ENCODE measurements around the gene GNL3.
"Not testable (repeated sequence)": the region's sequence is repeated elsewhere in the genome, so short reads cannot be mapped to it uniquely, and the experiment has no call there.

GNL3 gene

DNA sequence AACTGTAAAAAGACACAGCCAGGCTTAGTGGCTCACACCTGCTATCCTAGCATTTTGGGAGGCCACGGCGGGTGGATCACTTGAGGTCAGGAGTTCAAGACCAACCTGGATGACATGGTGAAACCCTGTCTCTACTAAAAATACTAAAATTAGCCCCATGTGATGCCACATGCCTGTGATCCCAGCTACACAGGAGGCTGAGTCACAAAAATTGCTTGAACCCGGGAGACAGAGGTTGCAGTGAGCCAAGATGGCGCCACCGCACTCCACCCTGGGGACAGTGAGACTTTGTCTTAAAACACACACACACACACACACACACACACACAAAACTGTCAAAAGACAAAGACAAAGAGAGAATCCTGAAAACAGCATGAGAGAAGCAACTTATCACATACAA is 38.1 kb downstream of the GNL3 start:
- H3K36me3 ChIP-seq (replicated peaks; ENCODE audit: low read depth, low read length): peaks cover 27% of the 10 kb centered on the region
- H3K27ac ChIP-seq (ENCODE audit: low read length): no peak overlapping the region
- no peaks in the 10 kb centered on the region for H3K27me3 ChIP-seq (ENCODE audit: low read depth, low read length)
- H3K4me2 ChIP-seq (ENCODE audit: low read length): no peak overlapping the region
- H3K79me2 ChIP-seq (ENCODE audit: low read length): no peaks in the 10 kb centered on the region
- H2AFZ ChIP-seq (ENCODE audit: low read depth, low read length): no peak overlapping the region
- H4K20me1 ChIP-seq (ENCODE audit: insufficient read depth, low read length): no peaks in the 10 kb centered on the region
- no peaks in the 10 kb centered on the region for H3K4me1 ChIP-seq (ENCODE audit: low read length)
- H3K9me3 ChIP-seq (ENCODE audit: insufficient read depth, low read length): peaks cover 6% of the 10 kb centered on the region; the same call in 1 of the 2 replicates
- H3K9ac ChIP-seq (ENCODE audit: low read length): no peak overlapping the region
- no peak overlapping the region for H3K4me3 ChIP-seq (ENCODE audit: low read length)
- no peak for TF ChIP-seq EZH2phosphoT487 (IDR thresholded peaks at IDR 0.05; ENCODE audit: low read depth)
- TF ChIP-seq, protein P1, sequence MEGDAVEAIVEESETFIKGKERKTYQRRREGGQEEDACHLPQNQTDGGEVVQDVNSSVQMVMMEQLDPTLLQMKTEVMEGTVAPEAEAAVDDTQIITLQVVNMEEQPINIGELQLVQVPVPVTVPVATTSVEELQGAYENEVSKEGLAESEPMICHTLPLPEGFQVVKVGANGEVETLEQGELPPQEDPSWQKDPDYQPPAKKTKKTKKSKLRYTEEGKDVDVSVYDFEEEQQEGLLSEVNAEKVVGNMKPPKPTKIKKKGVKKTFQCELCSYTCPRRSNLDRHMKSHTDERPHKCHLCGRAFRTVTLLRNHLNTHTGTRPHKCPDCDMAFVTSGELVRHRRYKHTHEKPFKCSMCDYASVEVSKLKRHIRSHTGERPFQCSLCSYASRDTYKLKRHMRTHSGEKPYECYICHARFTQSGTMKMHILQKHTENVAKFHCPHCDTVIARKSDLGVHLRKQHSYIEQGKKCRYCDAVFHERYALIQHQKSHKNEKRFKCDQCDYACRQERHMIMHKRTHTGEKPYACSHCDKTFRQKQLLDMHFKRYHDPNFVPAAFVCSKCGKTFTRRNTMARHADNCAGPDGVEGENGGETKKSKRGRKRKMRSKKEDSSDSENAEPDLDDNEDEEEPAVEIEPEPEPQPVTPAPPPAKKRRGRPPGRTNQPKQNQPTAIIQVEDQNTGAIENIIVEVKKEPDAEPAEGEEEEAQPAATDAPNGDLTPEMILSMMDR (IDR thresholded peaks at IDR 0.05; ENCODE audit: low read depth, low read length): no peak

GRCh38 chr3:52724511-52724910 is 38.7 kb downstream of the GNL3 start:
- Histone ChIP-seq H3K9ac (ENCODE audit: low read length) (no peak overlapping the region), H3K4me1 (ENCODE audit: low read length) (no peaks in the 10 kb centered on the region), H3K4me3 (ENCODE audit: low read length) (no peak overlapping the region), H3K27ac (ENCODE audit: low read length) (no peak overlapping the region), H2AFZ (ENCODE audit: low read depth, low read length) (no peak overlapping the region), H3K36me3 (replicated peaks; ENCODE audit: low read depth, low read length) (peaks cover 25% of the 10 kb centered on the region), H4K20me1 (ENCODE audit: insufficient read depth, low read length) (no peaks in the 10 kb centered on the region), H3K4me2 (ENCODE audit: low read length) (no peak overlapping the region), H3K27me3 (ENCODE audit: low read depth, low read length) (no peaks in the 10 kb centered on the region), H3K79me2 (ENCODE audit: low read length) (no peaks in the 10 kb centered on the region), H3K9me3 (ENCODE audit: insufficient read depth, low read length) (peaks cover 4% of the 10 kb centered on the region; the same call in 1 of the 2 replicates)
- no peak for TF ChIP-seq EZH2phosphoT487 (IDR thresholded peaks at IDR 0.05; ENCODE audit: low read depth)
- TF ChIP-seq, protein P1 (IDR thresholded peaks at IDR 0.05; ENCODE audit: low read depth, low read length): no peak

- not testable (repeated sequence) for H3K4me1 ChIP-seq (ENCODE audit: low read length); H3K79me2 ChIP-seq (ENCODE audit: low read length); H4K20me1 ChIP-seq (ENCODE audit: insufficient read depth, low read length); H3K27me3 ChIP-seq (ENCODE audit: low read depth, low read length); H2AFZ ChIP-seq (ENCODE audit: low read depth, low read length); H3K27ac ChIP-seq (ENCODE audit: low read length); H3K4me3 ChIP-seq (ENCODE audit: low read length); H3K9ac ChIP-seq (ENCODE audit: low read length); H3K4me2 ChIP-seq (ENCODE audit: low read length)
- Histone ChIP-seq H3K36me3 (replicated peaks; ENCODE audit: low read depth, low read length) (peaks cover 34% of the 10 kb centered on the region), H3K9me3 (ENCODE audit: insufficient read depth, low read length) (peaks cover 10% of the 10 kb centered on the region; the same call in 1 of the 2 replicates)
Observed at GRCh38 chr3:52728753-52729152, 42.9 kb downstream of the GNL3 start.

GRCh38 chr3:52730681-52731080 is 44.8 kb downstream of the GNL3 start:
- peaks cover 47% of the 10 kb centered on the region for H3K36me3 ChIP-seq (replicated peaks; ENCODE audit: low read depth, low read length)
- no peak overlapping the region for H3K9ac ChIP-seq (ENCODE audit: low read length)

More at GRCh38 chr3:52730681-52731080, 44.8 kb downstream of the GNL3 start:
- TF ChIP-seq, protein P1 (IDR thresholded peaks at IDR 0.05; ENCODE audit: low read depth, low read length): no peak
- TF ChIP-seq EZH2phosphoT487 (IDR thresholded peaks at IDR 0.05; ENCODE audit: low read depth): no peak
- peaks cover 10% of the 10 kb centered on the region; the same call in 1 of the 2 replicates for H3K9me3 ChIP-seq (ENCODE audit: insufficient read depth, low read length)
- no peak overlapping the region for H3K4me2 ChIP-seq (ENCODE audit: low read length)
- H3K79me2 ChIP-seq (ENCODE audit: low read length): no peaks in the 10 kb centered on the region
- no peak overlapping the region for H3K27ac ChIP-seq (ENCODE audit: low read length)
- no peaks in the 10 kb centered on the region for H3K27me3 ChIP-seq (ENCODE audit: low read depth, low read length)
- no peak overlapping the region for H2AFZ ChIP-seq (ENCODE audit: low read depth, low read length)
- H4K20me1 ChIP-seq (ENCODE audit: insufficient read depth, low read length): no peaks in the 10 kb centered on the region
- H3K4me3 ChIP-seq (ENCODE audit: low read length): no peak overlapping the region
- H3K4me1 ChIP-seq (ENCODE audit: low read length): peaks cover 5% of the 10 kb centered on the region; the same call in 1 of the 2 replicates
